ENCODE data around the gene BCL6.

GRCh38 chr3:187713504-187713903 lies 31.8 kb downstream of the BCL6 start:
- TF ChIP-seq, protein P1, sequence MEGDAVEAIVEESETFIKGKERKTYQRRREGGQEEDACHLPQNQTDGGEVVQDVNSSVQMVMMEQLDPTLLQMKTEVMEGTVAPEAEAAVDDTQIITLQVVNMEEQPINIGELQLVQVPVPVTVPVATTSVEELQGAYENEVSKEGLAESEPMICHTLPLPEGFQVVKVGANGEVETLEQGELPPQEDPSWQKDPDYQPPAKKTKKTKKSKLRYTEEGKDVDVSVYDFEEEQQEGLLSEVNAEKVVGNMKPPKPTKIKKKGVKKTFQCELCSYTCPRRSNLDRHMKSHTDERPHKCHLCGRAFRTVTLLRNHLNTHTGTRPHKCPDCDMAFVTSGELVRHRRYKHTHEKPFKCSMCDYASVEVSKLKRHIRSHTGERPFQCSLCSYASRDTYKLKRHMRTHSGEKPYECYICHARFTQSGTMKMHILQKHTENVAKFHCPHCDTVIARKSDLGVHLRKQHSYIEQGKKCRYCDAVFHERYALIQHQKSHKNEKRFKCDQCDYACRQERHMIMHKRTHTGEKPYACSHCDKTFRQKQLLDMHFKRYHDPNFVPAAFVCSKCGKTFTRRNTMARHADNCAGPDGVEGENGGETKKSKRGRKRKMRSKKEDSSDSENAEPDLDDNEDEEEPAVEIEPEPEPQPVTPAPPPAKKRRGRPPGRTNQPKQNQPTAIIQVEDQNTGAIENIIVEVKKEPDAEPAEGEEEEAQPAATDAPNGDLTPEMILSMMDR (IDR thresholded peaks at IDR 0.05; ENCODE audit: poor library complexity), result no peak
- TF ChIP-seq EZH2 (IDR thresholded peaks at IDR 0.05; ENCODE audit: borderline replicate concordance) (no peak), EZH2phosphoT487 (IDR thresholded peaks at IDR 0.05; ENCODE audit: low read depth, severe bottlenecking, unreplicated experiment) (no peak)

Data from hepatocyte (in vitro differentiated cells).